Parathyroid adenoma (tissue), 2 donors: ENCODE measurements around the gene OBSL1.

ENCODE experiments used
- H2AFZ ChIP-seq: fragments of 300-600 bp; sonication (generic); one replicate; pipeline ENCODE4 v1.7.0; 2017; ENCODE audit warnings: antibody characterized with exemption, mild to moderate bottlenecking
- H3K27ac ChIP-seq: fragments of 300-600 bp; sonication (generic); one replicate; pipeline ENCODE4 v1.7.0; 2017
- H3K27me3 ChIP-seq: fragments of 300-600 bp; sonication (generic); one replicate; pipeline ENCODE4 v1.7.0; 2017; ENCODE audit warnings: low read length; ENCODE audit not compliant: control insufficient read depth, insufficient read depth
- H3K36me3 ChIP-seq: fragments of 300-600 bp; sonication (generic); one replicate; pipeline ENCODE4 v1.7.0; 2017; ENCODE audit warnings: low read length; ENCODE audit not compliant: control insufficient read depth, insufficient read depth
- H3K4me1 ChIP-seq: fragments of 300-600 bp; sonication (generic); one replicate; pipeline ENCODE4 v1.7.0; 2017; ENCODE audit warnings: control low read depth
- H3K4me2 ChIP-seq: fragments of 300-600 bp; sonication (generic); one replicate; pipeline ENCODE4 v1.7.0; 2017; ENCODE audit warnings: low read length
- H3K4me3 ChIP-seq: fragments of 300-600 bp; sonication (generic); one replicate; pipeline ENCODE4 v1.7.0; 2017; ENCODE audit warnings: low read depth, low read length
- H3K79me2 ChIP-seq: fragments of 300-600 bp; sonication (generic); one replicate; pipeline ENCODE4 v1.7.0; 2017; ENCODE audit warnings: control low read depth
- H3K9ac ChIP-seq: fragments of 300-600 bp; sonication (generic); one replicate; pipeline ENCODE4 v1.7.0; 2017; ENCODE audit warnings: mild to moderate bottlenecking
- H3K9me3 ChIP-seq: fragments of 300-600 bp; sonication (generic); one replicate; pipeline ENCODE4 v1.7.0; 2017; ENCODE audit warnings: low read length; ENCODE audit not compliant: control insufficient read depth
- TF ChIP-seq, protein P1 (sequence below): fragments of 300-600 bp; sonication (generic); IDR thresholded peaks from one replicate; pipeline ENCODE4 v1.7.0; 2017; ENCODE audit warnings: antibody characterized with exemption, mild to moderate bottlenecking
- donor health status: primary hyperparathyroidism.

Gene OBSL1

DNA sequence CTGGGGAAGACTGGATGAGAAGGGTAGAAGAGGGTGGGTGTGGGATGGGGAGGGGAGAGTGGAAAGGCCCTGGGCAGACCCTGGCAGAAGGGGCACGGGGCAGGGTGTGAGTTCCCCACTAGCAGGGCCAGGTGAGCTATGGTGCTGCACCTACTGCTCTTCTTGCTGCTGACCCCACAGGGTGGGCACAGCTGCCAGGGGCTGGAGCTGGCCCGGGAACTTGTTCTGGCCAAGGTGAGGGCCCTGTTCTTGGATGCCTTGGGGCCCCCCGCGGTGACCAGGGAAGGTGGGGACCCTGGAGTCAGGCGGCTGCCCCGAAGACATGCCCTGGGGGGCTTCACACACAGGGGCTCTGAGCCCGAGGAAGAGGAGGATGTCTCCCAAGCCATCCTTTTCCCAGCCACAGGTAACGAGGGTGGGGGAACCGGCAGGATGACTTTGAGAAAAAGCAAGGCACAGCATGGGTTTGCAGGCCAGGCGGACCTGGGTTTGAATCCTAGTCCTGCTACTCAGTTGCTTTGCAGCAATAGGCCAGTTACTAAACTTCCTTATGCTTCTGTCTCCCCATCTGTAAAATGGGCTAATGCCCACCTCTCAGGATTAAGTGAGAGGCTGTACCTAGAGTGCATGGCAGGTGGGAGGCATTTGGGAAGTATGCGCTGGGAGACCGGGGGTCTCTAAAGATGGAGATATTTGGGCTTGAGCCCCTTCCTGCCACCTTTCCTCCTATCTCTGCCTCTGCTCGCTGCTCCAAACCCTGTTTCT, 1.1 kb upstream of the OBSL1 start, which contains the start of gene INHA:
TSS of gene INHA (plus strand) at position 74 of the 765 bp plus-strand sequence. CDS start at position 139, 65 bp downstream.
- H3K79me2 ChIP-seq, result no peaks in the 10 kb centered on the region
- peak within 1 kb of the TSS; percentile 66 for H3K4me3 ChIP-seq
- peak within 1 kb of the TSS; percentile 77 for H3K9ac ChIP-seq
- peaks cover 2% of the 10 kb centered on the region for H3K4me1 ChIP-seq
- no peaks in the 10 kb centered on the region for H3K36me3 ChIP-seq
- H2AFZ ChIP-seq, result peak within 1 kb of the TSS; percentile 100
- no peaks in the 10 kb centered on the region for H3K9me3 ChIP-seq
- TF ChIP-seq, protein P1, sequence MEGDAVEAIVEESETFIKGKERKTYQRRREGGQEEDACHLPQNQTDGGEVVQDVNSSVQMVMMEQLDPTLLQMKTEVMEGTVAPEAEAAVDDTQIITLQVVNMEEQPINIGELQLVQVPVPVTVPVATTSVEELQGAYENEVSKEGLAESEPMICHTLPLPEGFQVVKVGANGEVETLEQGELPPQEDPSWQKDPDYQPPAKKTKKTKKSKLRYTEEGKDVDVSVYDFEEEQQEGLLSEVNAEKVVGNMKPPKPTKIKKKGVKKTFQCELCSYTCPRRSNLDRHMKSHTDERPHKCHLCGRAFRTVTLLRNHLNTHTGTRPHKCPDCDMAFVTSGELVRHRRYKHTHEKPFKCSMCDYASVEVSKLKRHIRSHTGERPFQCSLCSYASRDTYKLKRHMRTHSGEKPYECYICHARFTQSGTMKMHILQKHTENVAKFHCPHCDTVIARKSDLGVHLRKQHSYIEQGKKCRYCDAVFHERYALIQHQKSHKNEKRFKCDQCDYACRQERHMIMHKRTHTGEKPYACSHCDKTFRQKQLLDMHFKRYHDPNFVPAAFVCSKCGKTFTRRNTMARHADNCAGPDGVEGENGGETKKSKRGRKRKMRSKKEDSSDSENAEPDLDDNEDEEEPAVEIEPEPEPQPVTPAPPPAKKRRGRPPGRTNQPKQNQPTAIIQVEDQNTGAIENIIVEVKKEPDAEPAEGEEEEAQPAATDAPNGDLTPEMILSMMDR, result no peak
- no peaks in the 10 kb centered on the region for H3K27me3 ChIP-seq
- peak within 1 kb of the TSS; percentile 67 for H3K27ac ChIP-seq
- peak within 1 kb of the TSS; percentile 82 for H3K4me2 ChIP-seq

DNA sequence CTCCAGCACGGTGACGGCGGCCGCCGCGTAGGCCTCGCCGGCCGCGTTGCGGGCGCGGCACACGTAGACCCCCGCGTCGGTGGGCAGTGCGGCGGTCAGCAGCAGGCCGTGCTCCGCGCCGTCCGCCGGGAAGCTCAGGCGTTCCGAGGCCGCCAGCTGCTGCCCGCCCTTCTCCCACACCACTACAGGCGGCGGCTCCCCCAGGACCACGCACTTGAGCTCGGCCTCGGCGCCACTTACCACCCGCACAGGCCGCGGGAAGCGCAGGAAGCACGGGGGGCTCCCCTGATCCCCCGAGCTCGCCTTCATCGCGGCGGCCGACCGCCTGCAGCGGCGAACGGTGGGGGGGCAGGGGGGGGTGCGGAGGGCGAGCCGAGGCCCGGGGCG, 422 bp downstream of the OBSL1 start:
- no peaks in the 10 kb centered on the region for H3K27me3 ChIP-seq
- H3K4me3 ChIP-seq, result peak overlapping the region; percentile 66
- H2AFZ ChIP-seq, result peak overlapping the region; percentile 100
- H3K36me3 ChIP-seq, result no peaks in the 10 kb centered on the region
- H3K9ac ChIP-seq, result no peak overlapping the region
- H3K4me2 ChIP-seq, result peak overlapping the region; percentile 83
- no peaks in the 10 kb centered on the region for H3K79me2 ChIP-seq
- H3K4me1 ChIP-seq, result peaks cover 2% of the 10 kb centered on the region
- H3K27ac ChIP-seq, result peak overlapping the region; percentile 67
- TF ChIP-seq, protein P1, result no peak
- H3K9me3 ChIP-seq, result no peaks in the 10 kb centered on the region

DNA sequence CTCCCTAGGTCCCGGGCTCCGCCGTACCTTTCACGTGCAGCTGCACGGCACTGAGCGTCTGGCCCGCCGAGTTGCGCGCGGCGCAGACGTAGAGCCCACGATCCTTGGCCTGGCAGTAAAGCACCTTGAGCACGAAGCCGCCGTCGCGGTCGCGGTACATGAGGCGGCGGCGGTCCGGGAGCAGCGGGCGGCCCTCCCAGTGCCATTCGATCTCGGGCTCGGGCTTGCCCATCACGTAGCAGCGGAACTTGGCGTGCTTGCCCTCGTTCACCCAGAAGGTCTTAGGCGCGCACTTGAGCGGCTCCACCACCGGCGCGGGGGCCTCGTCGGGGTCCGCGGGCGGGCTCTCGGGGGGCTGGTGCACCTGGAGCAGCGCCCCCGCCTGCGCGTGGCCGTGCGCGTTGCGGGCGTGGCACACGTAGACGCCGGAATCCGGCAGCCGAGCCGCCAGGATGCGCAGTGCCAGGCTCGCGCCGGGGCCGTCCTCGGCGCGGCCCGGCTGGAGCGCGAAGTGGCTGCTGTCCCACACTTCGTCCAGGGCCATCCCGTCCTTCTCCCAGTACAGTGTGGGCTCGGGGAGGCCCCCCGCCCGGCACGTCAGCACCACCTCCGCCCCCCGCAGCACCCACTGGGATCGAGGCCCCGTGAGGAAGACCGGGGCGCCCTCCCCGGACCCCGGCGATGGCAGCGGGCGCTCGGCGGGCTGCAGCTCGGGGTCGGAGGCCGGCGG, 980 bp downstream of the OBSL1 start:
- Histone ChIP-seq H3K36me3 (no peaks in the 10 kb centered on the region), H3K4me2 (peak overlapping the region; percentile 83), H3K27me3 (no peaks in the 10 kb centered on the region), H3K9ac (no peak overlapping the region), H3K9me3 (no peaks in the 10 kb centered on the region), H3K79me2 (no peaks in the 10 kb centered on the region), H3K4me3 (peak overlapping the region; percentile 66), H3K27ac (no peak overlapping the region), H2AFZ (peak overlapping the region; percentile 100), H3K4me1 (peaks cover 2% of the 10 kb centered on the region)
- TF ChIP-seq, protein P1, result peak; percentile 12

DNA sequence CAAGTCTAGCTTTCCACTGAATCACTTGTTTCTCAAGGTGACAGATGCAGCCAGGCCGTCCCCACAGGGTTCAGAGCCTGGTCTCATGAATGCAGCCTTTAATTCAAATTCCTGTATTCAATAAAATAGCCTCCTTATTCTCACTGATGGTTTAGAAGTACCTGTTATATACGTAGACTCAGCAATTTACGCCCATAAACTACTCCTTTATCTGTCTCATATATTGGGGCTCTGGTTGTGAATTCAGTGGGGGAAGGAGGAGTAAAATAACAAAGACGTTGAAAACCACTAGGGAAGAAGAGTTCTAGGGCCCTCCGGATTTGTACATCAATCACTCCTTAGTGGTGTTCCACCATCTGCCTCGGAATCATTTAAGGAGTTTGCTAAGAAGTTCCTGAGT, 1.7 kb downstream of the OBSL1 start:
- peak overlapping the region; percentile 83 for H3K4me2 ChIP-seq
- H3K4me1 ChIP-seq, result peaks cover 2% of the 10 kb centered on the region
- no peaks in the 10 kb centered on the region for H3K36me3 ChIP-seq
- H3K9me3 ChIP-seq, result no peaks in the 10 kb centered on the region
- no peak overlapping the region for H3K9ac ChIP-seq
- H3K79me2 ChIP-seq, result no peaks in the 10 kb centered on the region
- H2AFZ ChIP-seq, result no peak overlapping the region
- no peaks in the 10 kb centered on the region for H3K27me3 ChIP-seq
- H3K4me3 ChIP-seq, result no peak overlapping the region
- TF ChIP-seq, protein P1, result no peak
- H3K27ac ChIP-seq, result no peak overlapping the region
